Stimulated activated CD4-positive, alpha-beta T cell treated with anti-CD3 and anti-CD28 coated beads, Interleukin-12 subunit alpha, Interleukin-12 subunit beta, amount 100 ng/mL, for 48 hours (primary cell): ENCODE data around the gene EXOC7.

ENCODE experiments used
- DNase-seq, 3 donors: peaks; one replicate each; pipeline ENCODE4 v3.0.0-alpha.2; 2020; ENCODE audit warnings: low read depth in 2 of 3, low spot score in 1 of 3

EXOC7 gene, protein sequence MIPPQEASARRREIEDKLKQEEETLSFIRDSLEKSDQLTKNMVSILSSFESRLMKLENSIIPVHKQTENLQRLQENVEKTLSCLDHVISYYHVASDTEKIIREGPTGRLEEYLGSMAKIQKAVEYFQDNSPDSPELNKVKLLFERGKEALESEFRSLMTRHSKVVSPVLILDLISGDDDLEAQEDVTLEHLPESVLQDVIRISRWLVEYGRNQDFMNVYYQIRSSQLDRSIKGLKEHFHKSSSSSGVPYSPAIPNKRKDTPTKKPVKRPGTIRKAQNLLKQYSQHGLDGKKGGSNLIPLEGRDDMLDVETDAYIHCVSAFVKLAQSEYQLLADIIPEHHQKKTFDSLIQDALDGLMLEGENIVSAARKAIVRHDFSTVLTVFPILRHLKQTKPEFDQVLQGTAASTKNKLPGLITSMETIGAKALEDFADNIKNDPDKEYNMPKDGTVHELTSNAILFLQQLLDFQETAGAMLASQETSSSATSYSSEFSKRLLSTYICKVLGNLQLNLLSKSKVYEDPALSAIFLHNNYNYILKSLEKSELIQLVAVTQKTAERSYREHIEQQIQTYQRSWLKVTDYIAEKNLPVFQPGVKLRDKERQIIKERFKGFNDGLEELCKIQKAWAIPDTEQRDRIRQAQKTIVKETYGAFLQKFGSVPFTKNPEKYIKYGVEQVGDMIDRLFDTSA

GRCh38 chr17:76103274-76104139 is at the start of gene EXOC7:
Gene EXOC7 (minus strand): TSS chr17:76103787. CDS start chr17:76103692, 95 bp downstream.
- peak; percentile 85 to 89 (median 88) for DNase-seq

GRCh38 chr17:76153202-76153601 is 49.6 kb upstream of the EXOC7 start:
- DNase-seq, result no peak

DNA sequence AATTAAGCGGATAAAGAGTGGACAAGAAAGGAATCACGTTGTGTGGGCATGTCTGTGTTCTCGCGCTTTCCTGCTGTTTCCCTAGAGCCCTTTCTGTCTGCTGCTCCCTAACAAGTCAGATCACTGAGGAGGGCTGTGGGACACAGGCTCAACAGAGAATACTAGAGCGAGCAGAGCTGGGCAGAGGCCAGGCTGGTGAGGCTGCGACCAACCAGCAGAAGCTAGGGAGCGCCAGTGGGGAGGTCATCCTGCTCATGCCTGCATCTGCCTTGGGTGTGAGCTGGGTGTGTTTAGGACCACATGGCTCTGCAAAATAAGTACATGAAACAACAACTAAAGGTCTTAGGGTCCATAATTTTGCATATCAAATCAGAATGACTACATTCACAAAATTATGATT is 49.0 kb upstream of the EXOC7 start:
- DNase-seq, result no peak

- no peak for DNase-seq
These were observed 48.4 kb upstream of the EXOC7 start for GRCh38 chr17:76151896-76152454.

DNA sequence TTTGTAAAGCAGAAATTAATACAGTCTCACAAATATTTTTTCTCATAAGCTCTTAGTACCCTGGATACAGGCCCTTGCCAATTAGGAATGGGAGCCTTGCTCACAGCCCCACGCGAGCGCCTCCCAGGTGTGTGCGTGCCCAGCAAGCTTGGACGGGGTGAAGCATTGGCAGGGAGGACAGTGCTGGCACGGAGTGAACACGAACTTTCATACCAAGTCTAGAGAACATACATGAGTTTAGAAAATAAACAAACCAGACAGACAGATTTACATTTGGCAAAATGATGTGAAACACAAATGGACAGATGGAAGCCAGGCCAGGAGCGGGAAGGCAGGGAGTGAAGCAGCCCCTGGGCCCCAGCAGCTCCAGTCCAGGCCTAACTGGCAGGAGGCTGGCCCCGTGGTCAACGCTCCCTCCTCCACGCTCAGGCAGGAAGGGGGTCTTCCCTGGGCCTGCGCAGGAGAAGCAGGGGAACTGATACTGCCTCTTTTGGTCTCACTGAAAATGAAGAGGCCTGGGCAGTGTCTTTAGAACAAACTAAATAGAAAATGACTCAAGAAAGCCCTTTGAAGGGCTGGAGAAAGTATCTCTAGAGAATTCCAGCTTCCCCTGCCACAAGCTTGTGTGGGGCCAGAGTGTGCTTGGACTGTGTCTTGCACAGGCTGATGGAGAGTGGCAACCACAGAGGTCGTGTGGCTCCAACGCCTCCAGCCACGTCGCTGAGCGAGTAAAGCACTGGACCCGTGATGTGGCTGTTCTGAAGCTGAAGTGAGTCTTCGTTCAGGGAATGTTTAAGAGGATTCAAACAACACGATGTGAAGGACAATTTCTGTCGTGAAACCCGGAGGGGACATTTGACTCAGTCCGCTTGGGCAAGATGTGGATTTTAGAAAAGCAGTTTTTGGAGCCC is 47.4 kb upstream of the EXOC7 start:
- no peak for DNase-seq

DNA sequence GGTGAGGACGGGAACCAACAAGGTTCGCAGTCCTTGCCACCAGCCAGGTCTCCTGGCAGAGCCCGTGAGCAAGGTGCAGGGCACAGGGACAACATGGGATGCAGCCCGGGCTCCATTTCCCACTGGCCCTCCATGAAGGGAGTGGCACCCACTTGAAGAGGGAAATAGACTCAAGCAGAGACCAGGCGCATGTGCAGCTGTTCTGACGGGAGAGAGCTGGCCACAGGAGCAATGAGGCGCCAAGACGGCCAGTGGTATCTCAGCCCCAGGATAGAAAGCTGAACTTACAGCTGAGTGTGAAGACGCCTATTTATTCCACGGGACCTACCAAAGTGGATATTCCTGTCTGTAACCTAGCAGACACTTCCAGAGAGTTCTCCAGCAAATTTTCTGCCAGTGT is 45.6 kb upstream of the EXOC7 start:
- DNase-seq, result no peak

GRCh38 chr17:76148015-76148326 is 44.4 kb upstream of the EXOC7 start:
- DNase-seq, result no peak

GRCh38 chr17:76147211-76148014 is 43.8 kb upstream of the EXOC7 start:
- DNase-seq, result no peak

GRCh38 chr17:76146053-76146851 is 42.7 kb upstream of the EXOC7 start:
- no peak for DNase-seq

DNA sequence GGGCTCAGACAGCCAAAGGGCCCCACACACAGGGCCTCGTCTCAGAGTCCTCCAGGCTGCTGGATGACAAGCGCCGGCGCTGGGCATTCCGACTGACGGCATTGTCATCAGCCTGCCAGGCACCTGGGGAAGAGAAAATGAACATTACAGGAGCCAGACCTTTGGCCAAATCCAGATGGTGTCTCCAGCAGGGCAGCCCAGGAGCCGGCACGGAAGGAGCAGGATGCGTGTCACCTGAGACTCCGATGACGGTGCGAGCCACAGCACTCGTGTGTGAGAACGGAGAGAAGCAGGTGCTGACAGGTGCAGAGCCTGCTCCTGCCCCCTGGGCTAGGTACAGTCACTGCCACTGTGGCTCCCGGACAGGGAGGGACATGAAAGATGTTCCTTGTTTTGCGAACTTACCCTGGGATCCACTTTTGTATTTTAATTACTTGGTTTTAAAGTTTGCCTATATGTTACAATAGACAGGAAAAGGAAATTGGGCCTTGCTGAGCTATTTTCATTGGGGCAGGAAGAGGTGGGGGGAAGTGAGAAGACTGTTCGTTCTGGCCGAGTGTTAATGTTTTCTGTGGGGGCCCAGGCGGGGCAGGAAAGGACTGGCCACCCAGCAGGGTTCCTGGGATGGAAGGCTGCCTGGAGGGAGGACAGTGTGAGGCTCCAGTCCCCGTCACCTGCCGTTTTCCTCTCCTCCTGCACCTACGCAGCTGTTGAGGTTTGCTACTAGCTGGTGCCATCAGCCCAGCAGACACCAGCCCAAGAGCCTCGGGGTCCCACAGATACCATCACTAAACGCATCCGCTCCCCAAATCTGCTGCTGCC is 41.9 kb upstream of the EXOC7 start:
- DNase-seq, result no peak

- DNase-seq, result no peak
These were observed 39.0 kb upstream of the EXOC7 start for GRCh38 chr17:76142585-76143041.

DNA sequence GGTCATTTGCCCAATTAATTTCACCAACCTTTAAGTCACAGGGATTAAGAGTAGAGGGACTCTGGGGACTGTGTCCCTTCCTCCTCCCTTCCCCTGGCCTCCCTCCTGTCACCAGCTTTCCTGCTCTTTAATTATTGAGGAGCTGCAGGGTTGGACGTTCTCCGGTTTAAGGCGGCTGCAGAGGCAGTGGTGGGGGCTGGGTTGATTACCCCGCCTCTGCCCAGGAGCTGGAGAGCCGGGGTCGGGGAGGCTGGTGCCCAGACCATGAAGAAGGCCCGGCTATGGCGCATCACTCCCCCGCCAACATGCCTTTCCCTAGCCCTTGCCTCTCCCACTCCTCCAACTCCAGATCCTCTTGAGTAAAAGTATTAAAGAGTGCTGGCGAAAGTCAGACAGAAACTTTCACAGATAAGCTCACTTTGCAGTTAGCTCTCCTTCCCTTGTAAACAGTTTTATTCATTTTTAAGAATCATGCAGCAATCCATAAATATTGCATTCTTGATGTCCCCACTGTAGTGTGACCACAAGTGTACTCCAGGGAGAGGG is 38.5 kb upstream of the EXOC7 start:
- no peak for DNase-seq

DNA sequence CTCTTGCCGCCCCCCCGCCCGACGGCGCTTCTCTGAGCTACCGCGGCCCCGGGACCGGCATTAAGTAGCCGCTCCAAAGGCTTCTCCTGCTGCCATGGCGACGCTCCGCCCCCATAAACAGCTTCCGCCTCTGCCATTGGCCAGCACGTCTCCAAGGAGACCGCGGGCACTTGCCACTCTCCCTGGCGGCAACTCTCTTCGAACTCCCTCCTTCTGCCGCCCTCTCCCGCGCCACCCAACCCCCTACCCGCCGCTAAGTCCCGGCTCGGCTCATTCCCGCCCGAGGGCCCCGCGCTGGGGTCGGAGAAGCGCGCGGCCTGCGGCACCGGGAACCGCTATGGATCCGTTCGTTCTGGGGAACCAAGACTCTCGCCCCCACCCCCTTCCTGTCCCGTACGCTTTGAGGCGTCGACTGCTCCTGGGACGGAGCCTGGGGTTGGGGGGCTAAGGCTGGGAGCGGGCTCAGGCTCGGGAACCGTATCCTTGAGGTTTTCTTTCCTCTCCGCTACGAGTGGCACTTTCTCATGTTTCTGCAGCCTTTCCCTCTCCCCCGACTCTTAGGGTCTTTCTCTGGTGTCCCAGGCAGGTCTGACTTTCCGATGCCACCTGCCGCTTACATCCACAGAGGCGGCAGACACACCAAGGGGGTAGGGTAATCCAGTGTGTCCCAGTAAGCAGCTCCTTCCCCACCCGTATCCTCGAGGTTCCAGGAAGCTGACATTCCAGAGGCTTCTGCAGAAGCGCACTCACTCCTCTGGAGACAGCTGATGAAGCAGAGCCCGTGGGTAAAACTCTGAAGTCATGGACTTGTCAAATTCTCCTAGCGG is 37.8 kb upstream of the EXOC7 start, which contains the start of gene FOXJ1:
Gene FOXJ1 (minus strand): TSS at position 34 of the 827 bp plus-strand sequence. CDS start 850 bp downstream, outside the sequence.
- DNase-seq, result peak; percentile 85 to 94 (median 87)

GRCh38 chr17:76140661-76141211 is 37.1 kb upstream of the EXOC7 start:
- DNase-seq, result no peak

- DNase-seq, result no peak
These were observed 36.4 kb upstream of the EXOC7 start for GRCh38 chr17:76139801-76140660.
